Activated CD8-positive, alpha-beta memory T cell treated with anti-CD3 and anti-CD28 coated beads for 4 hours (primary cell): ENCODE data around the gene PATJ.
"Not testable (repeated sequence)": the region's sequence is repeated elsewhere in the genome, so short reads cannot be mapped to it uniquely, and the experiment has no call there.

Source experiments
- DNase-seq, 2 donors: peaks; one replicate each; pipeline ENCODE4 v3.0.0-alpha.2; 2020; ENCODE audit warnings: low read depth in 2 of 2

PATJ gene

GRCh38 chr1:61950418-61950817 lies 208.1 kb downstream of the PATJ start:
- DNase-seq: no peak

- no peak for DNase-seq
Measured at GRCh38 chr1:61951731-61952580, 209.7 kb downstream of the PATJ start.

GRCh38 chr1:61952675-61953074 lies 210.4 kb downstream of the PATJ start:
- no peak for DNase-seq

GRCh38 chr1:61953076-61953789 lies 211.0 kb downstream of the PATJ start:
- DNase-seq: no peak

GRCh38 chr1:61953790-61954150 lies 211.5 kb downstream of the PATJ start:
- DNase-seq: no peak

GRCh38 chr1:61955261-61955660 lies 213.0 kb downstream of the PATJ start:
- DNase-seq: no peak

GRCh38 chr1:61956016-61956645 lies 213.9 kb downstream of the PATJ start:
- DNase-seq: no peak

- DNase-seq: no peak
Measured at GRCh38 chr1:61956784-61957183, 214.5 kb downstream of the PATJ start.

GRCh38 chr1:61961009-61961408 lies 218.7 kb downstream of the PATJ start:
- no peak for DNase-seq

- no peak for DNase-seq
Measured at GRCh38 chr1:61962631-61963030, 220.4 kb downstream of the PATJ start.

- DNase-seq: not testable (repeated sequence)
Measured at GRCh38 chr1:61966450-61967225, 224.4 kb downstream of the PATJ start.

- DNase-seq: no peak
Measured at GRCh38 chr1:61967750-61968149, 225.5 kb downstream of the PATJ start.

GRCh38 chr1:61968869-61969268 lies 226.6 kb downstream of the PATJ start:
- DNase-seq: no peak

GRCh38 chr1:61973100-61973837 lies 231.0 kb downstream of the PATJ start:
- no peak for DNase-seq

GRCh38 chr1:61975638-61976037 lies 233.4 kb downstream of the PATJ start:
- DNase-seq: no peak

GRCh38 chr1:61976566-61976965 lies 234.3 kb downstream of the PATJ start:
- DNase-seq: no peak

GRCh38 chr1:61978796-61979195 lies 236.5 kb downstream of the PATJ start:
- no peak for DNase-seq

- no peak for DNase-seq
Measured at GRCh38 chr1:61979729-61980128, 237.4 kb downstream of the PATJ start.

- DNase-seq: no peak
Measured at GRCh38 chr1:61980561-61980960, 238.3 kb downstream of the PATJ start.

GRCh38 chr1:61981870-61982660 lies 239.8 kb downstream of the PATJ start:
- DNase-seq: no peak
